Measurements from ENCODE around the gene CREBBP. TPM values are rescaled to one million over a fixed set of nuclear protein-coding genes. Genes with fewer than 3 reads are reported as not detected.

The CREBBP gene
- total RNA-seq, 4 donors from 2014 or later: 58.5 to 146 (median 65.6) TPM

DNA sequence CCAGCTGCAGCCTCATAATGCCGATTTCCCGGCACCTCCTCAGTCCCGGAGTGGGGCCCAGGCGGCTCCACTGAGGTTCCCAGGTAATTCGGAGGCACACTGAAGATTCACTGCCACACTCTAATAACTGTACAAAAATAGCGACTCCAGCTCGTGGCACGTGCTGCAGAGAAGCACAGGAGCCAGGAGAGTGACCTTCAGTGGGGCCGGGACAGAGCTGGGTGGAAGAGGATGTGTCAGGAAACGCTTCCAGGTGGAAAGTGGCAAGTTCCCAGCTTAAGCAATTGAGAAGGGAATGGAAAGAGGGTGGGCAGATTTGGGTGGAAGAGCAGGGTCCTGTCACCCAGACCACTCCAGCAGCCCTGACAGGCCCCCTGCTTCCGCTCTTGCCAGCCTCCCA, 160.1 kb downstream of the CREBBP start:
- Histone ChIP-seq H3K27me3 (no peaks in the 10 kb centered on the region), H3K9me3 (no peaks in the 10 kb centered on the region), H3K36me3 (no peaks in the 10 kb centered on the region), H3K27ac (no peak overlapping the region), H3K4me3 (no peak overlapping the region), H3K4me1 (no peaks in the 10 kb centered on the region)
- TF ChIP-seq POLR2A (IDR thresholded peaks at IDR 0.05): no peak
- TF ChIP-seq, protein P1, sequence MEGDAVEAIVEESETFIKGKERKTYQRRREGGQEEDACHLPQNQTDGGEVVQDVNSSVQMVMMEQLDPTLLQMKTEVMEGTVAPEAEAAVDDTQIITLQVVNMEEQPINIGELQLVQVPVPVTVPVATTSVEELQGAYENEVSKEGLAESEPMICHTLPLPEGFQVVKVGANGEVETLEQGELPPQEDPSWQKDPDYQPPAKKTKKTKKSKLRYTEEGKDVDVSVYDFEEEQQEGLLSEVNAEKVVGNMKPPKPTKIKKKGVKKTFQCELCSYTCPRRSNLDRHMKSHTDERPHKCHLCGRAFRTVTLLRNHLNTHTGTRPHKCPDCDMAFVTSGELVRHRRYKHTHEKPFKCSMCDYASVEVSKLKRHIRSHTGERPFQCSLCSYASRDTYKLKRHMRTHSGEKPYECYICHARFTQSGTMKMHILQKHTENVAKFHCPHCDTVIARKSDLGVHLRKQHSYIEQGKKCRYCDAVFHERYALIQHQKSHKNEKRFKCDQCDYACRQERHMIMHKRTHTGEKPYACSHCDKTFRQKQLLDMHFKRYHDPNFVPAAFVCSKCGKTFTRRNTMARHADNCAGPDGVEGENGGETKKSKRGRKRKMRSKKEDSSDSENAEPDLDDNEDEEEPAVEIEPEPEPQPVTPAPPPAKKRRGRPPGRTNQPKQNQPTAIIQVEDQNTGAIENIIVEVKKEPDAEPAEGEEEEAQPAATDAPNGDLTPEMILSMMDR (IDR thresholded peaks at IDR 0.05): no peak
- intact Hi-C loops (cut with DNase I; ENCODE audit: low total_unique reads): no loop called here
- DNase-seq: no peak

DNA sequence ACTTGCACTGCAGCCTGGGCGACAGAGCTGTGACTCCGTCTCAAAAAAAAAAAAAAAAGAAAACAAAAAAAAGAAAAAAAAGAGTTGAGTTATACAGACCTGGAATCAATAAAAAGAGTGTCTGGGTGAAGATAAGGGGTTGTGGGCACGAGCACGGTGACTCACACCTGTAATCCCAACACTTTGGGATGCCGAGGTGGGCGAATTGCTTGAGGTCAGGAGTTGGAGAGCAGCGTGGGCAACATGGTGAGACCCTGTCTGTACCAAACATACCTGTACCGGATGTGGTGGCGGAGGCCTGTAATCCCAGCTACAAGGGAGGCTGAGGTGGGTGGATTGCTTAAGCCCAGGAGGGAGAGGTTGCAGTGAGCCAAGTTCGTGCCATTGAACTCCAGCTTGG, 161.9 kb downstream of the CREBBP start:
- no peak overlapping the region for H3K4me3 ChIP-seq
- no peak for DNase-seq

DNA sequence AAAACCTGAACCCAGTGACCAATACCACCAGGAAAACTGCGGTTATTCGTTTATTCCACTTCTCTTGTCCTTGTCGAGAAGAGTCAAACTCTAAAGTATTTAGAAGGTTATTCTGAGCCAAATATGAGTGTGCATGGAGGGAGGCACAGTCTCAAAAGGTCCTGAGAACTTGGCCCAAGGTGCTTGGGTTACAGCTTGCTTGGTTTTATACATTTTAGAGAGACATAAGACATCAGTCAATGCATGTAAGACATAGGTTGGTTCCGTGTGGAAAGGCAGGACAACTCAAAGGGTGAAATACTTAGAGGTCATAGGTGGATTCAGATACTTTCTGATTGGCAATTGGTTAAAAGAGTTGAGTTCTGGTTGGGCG, 162.5 kb downstream of the CREBBP start:
- DNase-seq: no peak
- Histone ChIP-seq H3K36me3 (no peaks in the 10 kb centered on the region), H3K27ac (peak overlapping the region; percentile 76 to 89), H3K9me3 (no peaks in the 10 kb centered on the region), H3K4me1 (no peaks in the 10 kb centered on the region), H3K4me3 (peak overlapping the region; percentile 74 to 97), H3K27me3 (no peaks in the 10 kb centered on the region)
- TF ChIP-seq, protein P1 (IDR thresholded peaks at IDR 0.05): no peak
- TF ChIP-seq POLR2A (IDR thresholded peaks at IDR 0.05): no peak
- intact Hi-C loops (cut with DNase I; ENCODE audit: low total_unique reads): no loop called here

More for the DNA sequence above, 161.9 kb downstream of the CREBBP start:
- Histone ChIP-seq H3K4me1 (no peaks in the 10 kb centered on the region), H3K9me3 (no peaks in the 10 kb centered on the region), H3K27ac (no peak overlapping the region), H3K27me3 (no peaks in the 10 kb centered on the region), H3K36me3 (no peaks in the 10 kb centered on the region)
- intact Hi-C loops (cut with DNase I; ENCODE audit: low total_unique reads): no loop called here
- TF ChIP-seq, protein P1 (IDR thresholded peaks at IDR 0.05): no peak
- no peak for TF ChIP-seq POLR2A (IDR thresholded peaks at IDR 0.05)

DNA sequence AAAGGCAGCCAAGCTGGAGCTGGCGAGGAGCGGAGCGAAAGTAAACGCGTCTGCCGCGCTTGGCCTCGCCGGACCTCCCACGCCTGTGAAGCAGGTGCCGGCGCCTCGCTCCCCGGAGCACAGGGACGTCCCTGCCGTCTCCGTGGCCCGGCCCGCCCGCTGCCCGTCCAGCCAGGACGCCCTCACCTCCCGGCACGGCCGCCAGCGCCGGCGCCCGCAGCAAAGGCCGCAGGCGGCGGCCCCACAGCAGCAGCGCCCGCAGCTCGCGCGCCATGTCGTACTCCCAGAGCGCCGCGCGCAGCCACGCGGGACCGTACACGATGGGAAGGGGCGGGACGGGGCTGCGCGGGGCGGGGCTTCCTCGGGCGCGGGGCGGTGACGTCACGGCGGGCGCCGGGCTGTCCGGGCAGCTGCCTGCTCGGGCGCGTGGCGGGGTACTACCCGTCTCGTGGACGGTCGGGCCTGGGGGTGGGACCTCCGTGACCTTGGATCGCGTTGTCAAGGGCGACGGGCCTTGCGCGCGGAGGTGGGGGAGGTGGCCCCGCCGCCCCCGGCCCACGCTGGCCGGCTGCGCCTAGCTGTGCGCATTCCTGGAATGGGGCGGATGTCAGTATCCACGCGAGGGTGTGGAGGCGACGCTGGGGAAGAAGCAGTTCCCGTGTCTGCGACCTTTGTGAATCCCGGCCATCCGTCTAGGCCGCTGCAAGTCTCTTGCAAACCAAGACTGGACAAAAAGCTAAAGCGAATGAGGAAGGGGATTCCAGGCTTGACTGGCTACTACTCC, 163.1 kb downstream of the CREBBP start, which contains the start of gene TRAP1:
Gene TRAP1, minus strand, starts transcription at position 290 of the 784 bp plus-strand sequence. Its CDS starts 16 bp downstream, at position 274.
- peak; percentile 67 to 91 for TF ChIP-seq POLR2A (IDR thresholded peaks at IDR 0.05)
- TF ChIP-seq, protein P1 (IDR thresholded peaks at IDR 0.05): peak in 3 of 4 experiments; percentile 3 to 29 (median 23)
- Histone ChIP-seq H3K9me3 (no peaks in the 10 kb centered on the region), H3K27ac (peak within 1 kb of the TSS; percentile 76 to 89), H3K4me1 (no peaks in the 10 kb centered on the region), H3K36me3 (no peaks in the 10 kb centered on the region), H3K4me3 (peak within 1 kb of the TSS; percentile 74 to 97), H3K27me3 (no peaks in the 10 kb centered on the region)
- DNase-seq: peak; percentile 85 to 90
- intact Hi-C loops (cut with DNase I; ENCODE audit: low total_unique reads): no loop called here

DNA sequence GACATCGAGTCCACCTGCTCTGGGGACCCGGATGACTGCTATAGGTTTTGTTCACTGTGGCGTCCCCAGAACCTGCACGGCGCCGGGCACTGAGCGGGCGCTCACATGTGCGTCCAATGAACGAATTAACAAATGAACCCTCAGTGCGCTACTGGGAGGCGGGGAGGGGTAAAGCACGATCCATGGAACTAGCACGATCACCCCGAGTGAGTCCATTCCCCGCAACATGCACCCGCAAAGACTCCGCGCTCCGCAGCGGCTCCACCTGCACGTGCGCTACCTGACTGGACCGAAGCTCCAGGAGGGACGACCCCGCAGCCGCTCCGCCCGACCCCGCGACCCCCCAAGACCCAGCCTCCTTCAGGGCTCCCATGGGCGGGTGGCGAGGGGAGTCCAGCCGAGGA, 163.7 kb downstream of the CREBBP start:
- no peaks in the 10 kb centered on the region for H3K4me1 ChIP-seq
- H3K9me3 ChIP-seq: no peaks in the 10 kb centered on the region
- TF ChIP-seq, protein P1 (IDR thresholded peaks at IDR 0.05): no peak
- TF ChIP-seq POLR2A (IDR thresholded peaks at IDR 0.05): no peak
- H3K4me3 ChIP-seq: peak overlapping the region; percentile 74 to 97
- DNase-seq: no peak
- H3K27ac ChIP-seq: peak overlapping the region; percentile 76 to 89
- intact Hi-C loops (cut with DNase I; ENCODE audit: low total_unique reads): no loop called here
- no peaks in the 10 kb centered on the region for H3K36me3 ChIP-seq
- H3K27me3 ChIP-seq: no peaks in the 10 kb centered on the region
